GM19468 (cell line): ENCODE data around the gene DVL1.

ENCODE experiments used
- ATAC-seq: cut with Tn5 transposase; IDR thresholded peaks from one replicate; pipeline ENCODE4 v1.9.1; 2021; ENCODE audit warnings: mild to moderate bottlenecking, moderate library complexity, moderate number of reproducible peaks; ENCODE audit not compliant: unreplicated experiment; ENCODE audit errors: extremely low read depth

Gene DVL1

DNA sequence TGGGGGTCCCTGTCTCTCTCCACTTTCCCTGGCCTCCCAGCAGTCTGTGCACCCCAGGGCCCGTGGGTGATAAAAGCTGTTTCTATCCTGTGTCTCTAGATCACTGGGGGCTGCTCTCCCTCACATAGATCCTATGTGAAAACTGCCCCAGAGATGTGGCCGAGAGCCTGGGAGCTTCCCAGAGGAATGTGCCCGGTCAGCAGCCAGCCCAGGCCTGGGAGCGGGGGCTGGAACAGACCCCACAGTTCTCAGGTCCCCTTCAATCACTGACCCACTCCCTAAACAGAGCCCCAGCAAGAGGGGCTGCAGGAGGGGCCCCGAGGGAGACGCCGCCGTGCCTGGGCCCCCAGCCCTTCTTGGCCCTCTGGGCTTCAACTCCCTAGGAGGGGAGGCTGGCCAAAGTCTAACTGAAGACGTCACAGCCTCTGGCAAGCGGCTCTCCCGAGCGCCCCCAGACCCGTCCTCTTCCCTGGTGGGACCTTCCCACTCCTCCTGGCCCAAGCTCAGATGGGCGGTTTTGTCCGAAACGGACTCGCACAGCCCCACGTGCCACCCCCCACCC, 8.7 kb upstream of the DVL1 start:
- no peak for ATAC-seq

DNA sequence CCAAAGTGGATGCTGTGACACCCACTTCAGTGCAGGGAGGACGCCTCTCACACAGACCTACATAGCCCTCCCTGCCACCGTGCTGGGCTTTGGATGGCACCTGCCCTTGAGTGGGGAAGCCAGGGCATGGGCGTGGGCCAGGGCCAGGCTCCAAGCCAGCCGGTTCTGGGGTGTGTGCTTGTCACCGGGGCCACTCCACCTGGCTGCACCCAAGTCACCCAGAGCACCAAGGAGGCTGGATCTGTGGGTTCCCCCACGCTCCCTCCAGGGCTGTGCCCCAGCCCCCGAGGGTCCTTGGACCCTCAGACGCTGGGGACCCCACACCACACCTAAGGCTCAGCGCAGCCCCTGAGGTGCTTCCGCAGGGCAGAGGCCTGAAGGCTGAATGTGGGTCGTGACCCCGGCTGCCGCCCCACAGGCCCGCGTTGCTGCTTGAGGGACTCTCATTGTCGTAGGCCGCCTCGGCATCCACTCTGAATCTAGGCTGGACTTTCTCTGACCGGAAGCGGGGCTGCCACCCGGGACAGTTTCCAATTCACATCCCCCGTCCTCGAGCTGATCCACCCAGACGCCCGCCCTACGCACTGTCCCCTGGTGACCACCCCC, 7.7 kb upstream of the DVL1 start:
- no peak for ATAC-seq

DNA sequence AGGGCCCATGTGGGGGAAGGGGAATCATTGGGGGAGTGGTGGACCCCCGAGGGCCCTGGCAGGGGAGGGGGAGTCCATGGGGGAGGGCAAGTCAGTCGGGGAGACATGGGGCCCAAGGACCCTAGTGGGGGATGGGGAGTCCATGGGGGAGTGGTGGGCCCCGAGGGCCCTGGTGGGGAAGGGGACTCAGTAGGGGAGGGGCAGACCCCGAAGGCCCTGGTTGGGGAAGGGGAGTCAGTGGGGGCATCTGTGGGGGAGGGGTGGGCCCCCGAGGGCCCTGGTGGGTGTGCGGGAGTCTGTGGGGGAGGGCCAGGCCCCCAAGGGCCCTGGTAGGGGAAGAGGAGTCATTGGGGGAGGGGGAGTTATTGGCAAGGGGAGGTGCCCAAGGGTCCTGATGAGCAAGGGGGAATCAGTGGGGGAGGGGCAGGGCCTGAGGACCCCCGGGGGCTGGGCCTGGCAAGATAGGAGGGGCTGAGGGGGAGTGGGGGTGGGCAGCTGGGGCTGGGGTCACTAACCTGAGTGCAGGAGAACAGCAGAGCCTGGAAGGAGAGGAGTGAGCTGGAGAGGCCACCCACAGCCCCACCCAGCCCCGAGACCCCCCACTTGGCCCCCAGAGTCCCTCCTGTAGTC, 7.1 kb upstream of the DVL1 start:
- ATAC-seq: no peak

DNA sequence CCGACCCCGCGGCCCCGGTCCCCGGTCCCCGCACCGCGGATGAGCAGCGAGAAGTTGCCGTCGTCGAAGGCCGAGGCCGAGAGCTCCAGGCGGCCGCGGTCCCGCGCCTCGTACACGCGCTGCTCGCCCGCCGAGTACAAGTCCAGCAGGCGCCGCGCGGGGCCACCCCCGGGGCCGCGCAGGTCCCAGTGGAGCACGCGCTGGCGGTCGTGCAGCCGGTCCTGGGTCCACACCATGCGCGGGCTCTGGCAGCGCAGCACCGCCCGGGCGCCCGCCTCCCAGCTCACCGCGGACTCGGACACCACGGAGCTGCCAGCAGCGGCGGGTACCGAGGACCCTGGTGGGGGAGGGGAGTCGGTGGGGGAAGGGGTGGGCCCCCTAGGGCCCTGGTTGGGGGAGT, 6.2 kb upstream of the DVL1 start:
- ATAC-seq: no peak

DNA sequence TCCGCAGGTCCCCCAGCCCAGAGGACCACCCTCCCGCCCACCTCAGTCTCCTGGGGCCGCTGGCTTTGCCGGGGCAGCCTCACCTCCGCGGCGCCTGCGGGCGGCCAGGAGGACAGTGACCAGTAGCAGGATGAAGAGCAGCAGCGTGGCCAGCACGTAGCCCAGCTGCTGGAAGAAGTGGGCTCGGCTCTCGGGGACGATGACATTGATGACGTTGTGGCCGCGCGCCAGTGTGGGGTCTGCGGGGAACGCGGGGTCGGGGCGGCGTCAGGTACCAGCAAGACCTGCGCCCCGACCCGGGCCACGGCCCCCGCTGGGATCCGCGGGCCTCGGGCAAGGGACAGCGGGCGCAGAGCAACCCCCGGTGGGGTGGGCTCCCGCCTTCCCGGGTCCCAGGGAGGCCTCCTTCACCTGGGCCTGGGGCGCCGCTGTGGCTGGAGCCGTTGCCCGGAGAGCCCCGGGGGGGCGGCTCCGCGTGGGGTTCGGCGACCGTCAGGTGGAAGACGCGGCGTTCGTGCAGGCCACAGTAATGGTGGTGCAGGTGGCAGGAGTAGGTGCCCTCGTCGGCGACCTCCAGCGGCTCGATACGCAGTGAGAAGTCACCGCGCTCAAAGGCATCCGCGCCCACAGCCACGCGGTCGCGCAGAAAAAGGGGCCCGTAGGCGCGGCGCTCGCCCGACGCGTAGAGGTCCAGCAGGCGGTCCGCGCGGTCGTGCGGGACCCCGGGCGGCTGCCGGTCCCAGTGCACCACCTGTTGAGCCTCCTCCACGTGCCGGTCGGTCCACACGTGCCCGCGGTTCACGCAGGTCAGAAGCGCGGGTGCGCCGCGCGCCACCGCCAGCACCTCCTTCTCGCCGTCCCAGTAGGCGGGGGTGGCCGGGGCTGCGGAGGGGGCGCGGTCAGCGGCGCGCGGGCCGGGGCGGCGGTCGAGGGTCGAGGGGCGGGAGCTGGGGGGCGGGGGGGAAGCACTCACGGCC, 5.3 kb upstream of the DVL1 start:
- ATAC-seq: no peak

DNA sequence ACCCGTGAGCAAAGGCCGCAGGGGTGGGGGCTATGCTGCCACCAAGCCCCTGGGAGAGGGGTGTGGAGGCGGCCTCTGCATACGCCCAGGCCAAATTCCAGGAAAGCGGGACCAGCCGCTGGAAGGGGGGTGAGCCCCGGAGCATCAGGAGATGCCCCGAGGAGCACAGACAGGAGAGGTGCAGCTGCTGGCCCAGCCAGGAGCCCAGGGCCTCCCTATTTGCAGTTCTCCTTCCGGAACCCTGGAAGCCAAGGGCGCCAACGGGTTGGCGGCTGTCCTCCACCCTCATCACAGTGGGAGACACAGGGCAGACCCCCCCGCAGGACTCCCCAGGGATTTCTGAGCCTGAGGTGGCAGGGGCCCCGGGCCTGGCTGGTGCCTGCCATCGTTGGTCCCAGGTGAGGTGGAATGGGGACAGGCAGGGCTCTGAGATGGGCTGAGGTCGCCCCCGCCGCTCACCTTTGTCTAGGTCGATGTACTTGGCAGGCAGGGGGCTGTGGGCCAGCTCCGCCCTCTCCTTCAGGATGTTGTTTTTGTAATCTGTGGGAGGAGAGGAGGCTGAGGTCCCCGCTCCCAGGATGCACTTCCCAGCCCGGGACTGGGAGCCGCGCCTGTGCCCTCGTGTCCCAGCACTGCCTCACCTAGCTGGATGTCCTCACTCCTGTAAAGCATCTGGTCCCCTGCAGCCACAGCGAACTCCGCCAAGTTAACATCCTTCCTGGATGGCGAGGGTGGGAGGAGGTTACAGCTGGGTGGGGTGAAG, 4.4 kb upstream of the DVL1 start:
- ATAC-seq: no peak

DNA sequence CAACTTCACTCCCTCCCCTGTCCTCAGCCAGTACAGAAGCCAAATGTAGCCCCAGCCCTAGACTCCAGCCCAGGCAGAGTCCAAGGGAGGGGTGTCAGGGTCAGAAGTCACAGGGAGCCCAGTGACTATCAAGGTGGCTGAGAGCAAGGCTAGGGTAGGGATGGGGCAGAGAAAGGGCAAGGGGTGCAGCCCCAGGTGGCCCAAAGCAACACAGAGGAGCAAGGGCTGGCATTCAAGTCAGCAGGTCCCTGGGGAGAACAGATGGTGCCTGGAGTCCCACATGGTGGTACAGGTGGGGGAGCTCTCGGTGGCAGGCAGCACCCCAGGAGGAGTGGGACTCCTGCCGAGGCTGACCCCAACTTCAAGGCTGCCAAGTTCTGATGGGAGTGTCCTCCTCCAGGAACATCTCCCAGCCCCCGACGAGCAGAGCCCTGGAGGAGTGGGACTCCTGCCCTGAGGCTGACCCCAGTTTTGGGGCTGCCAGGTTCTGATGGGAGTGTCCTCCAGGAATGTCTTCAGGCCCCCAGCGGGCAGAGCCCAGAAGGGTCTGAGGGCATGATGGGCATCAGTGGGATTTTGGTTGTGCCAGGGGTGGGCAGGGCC, 3.7 kb upstream of the DVL1 start:
- no peak for ATAC-seq

DNA sequence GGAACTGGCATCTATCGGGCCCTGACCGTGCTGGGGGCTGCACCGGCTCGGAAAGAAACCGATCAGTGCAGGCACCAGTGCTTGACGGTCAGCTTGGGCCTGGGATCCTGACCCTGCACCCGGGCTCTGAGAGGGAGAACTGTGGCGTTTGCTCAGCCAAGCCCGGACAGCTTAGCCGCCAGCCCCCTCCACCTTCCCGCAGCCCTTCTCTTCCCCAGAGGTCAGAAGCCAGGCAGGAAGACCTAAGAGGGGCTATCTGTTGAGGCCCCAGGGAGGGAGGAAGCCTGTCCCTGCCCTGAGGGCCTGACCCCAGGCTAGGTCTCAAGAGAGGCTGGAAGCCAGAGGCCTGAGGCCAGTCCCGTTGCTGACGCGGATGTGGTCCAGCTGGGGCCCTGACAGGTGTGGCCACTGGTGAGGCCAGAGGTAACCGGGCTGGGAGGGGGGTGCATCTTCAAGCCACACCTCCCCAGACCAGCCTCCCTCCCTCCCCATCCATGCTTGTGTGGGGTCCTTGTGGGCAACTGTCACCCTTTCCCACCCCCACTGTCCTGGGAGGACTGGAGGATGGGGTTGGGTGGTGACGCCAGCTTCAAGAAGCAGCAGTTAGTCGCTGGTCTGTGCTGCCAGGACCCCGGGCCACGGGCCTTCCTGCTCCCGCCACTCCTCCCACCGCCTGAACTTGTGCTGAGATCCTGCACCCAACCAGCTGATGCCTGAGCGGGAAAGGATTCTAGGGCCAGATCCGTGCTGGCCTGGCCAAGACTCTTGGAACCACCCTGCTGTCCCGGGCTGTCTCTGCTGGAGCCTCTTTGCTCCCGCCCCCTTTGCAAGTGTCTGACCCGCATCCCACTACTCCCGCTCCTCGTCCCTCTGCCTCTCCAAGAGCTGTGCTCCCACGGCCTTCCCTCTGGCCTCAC, 2.6 kb upstream of the DVL1 start:
- no peak for ATAC-seq

DNA sequence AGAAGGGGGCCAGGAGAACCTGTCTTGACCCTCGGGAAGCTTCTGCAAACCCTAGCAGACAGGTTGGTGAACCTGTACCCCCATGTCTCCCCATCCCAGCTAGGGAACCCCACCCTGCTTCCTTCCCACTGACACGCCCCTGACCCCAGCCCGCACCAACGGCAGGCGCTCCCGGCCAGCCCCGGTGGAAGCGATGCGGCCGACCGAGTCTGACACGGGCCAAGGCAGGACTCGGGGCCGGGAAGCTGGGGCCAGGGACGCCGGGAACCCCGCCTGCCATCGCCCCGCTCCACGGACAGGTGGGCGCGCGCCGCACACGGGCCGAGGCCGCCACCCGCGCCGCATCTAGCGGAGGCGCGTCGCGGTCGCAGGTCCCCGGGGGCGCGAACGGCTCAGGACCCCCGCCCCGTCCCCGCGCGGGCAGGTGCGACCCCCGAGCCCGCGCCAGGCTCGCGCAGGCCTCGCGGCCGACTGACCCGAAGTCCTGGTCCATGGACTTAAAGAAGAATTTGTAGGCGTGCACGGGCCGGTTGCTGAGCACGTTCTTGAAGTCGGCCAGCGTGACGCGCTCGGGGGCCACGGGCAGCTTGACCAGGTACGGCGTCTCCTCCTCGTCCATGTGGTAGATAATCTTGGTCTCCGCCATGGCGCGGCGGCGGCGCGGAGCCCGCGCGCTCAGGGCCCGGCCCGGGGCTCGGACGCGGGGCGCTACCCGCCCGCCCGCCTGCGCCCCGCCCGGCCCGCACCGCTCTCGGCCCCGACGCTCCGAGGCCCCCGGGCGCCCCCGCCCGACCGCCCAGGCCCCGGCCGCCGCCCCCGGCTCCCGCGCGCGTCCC, 580 bp downstream of the DVL1 start:
- ATAC-seq: no peak

DNA sequence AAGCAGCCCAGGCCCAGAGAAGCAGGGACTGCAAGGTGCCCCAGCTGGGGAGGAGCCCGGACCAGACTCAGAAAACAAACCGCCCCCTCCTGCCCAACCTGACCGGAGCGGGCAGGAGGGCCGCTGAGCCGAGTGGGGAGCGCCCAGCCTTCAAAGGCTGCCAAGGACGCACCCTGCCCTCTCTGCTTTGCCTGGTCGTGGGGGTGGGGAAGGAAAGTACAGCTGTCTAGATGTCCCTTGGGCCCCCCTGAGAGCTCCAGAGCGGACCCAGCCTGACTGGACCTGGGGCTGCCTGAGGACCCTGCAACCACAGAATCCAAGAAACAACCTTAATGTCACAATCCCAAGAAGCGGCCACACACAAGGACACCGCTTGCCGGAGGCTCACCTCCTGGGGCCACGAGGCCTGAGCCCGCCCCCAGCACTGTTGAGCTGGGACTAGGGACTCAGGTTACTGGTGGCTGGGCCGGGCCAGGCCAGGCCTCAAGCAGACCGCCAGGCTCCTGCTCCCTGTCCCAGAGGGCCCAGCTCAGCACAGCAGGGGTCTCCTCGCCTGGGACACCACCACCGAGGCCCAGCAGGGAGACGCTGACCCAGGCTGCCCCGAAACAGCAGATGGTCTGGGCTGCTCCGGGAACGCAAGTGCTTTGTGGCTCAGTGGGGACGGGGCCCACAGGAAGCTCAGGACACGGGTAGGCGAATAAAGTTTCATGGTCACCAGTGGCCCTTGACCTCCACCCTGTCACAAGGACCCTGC, 1.4 kb downstream of the DVL1 start:
- ATAC-seq: no peak

DNA sequence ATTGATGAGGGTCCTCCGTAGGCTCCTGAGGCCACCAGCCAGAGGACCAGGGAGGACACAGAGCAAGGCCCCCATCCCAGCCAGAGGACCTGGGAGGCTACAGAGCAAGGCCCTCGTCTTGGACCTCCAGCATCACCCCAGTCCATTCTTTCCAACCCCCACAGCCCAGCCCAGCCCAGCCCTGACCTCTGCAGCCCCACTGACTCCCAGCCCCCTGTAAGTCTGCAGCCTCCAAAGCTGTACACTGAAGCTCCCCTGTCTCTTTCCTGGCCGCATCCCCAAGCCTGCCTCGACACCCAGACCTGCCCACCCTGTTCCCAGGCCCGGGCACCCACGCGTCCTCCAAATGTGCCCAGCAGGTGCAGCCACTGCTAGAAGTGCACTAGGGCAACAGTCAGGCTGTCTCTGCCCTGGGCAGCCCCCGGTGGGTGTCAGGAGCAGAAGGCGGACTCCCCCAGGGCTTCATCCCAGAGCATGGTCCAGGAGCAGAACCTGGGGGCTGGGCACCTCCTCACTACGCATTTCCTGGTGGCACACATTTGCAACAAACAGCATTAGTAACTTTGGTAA, 2.1 kb downstream of the DVL1 start:
- ATAC-seq: no peak

DNA sequence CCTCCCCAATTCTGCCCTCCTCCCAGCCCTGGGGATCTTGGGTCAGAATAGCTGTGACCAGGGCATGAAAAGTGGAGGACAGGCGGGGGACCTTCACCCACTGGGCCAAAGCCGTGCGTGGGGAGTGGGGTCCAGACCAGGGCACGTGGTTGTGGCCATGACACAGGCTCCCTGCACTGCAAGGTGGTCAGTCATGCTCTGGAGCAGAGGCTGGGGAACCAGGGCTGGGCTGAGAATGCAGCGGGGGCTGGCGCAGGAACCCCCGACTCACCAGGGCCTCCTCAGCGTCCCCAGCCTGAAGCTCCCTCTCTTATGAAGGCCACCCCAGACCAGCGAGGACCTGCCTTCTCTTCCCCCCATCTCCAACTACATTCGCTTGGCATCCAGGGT, 2.7 kb downstream of the DVL1 start:
- ATAC-seq: no peak

DNA sequence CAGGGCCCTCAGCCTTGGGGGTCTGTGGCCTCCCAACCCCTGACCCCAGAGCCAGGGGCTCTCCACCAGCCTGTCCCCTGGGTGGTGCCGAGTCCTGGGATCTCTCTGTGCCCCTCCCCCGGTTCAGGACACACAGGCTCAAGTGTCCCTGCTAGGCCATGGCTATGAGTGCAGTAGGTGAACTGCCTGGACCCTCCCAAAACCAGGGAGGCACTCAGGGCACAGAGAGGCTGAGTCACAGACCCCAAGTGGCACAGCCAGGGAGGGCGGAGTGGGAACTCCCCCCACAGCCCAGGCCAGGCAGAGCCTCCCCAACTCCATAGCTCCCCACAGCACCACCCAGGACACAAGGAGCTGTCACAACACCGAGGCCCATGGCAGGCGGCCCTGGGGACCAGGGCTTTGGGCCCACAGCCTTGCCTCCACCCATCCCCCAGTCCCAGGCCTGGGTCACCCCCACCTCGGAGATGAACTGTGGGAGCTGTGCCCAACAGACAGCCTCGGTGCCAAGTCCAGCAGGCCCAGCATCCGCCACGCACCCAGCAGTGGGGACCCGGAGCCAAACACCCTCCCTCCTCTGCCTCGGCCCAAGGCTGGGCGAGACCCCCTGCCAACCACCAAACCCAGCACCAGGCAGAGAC, 3.2 kb downstream of the DVL1 start:
- ATAC-seq: no peak

DNA sequence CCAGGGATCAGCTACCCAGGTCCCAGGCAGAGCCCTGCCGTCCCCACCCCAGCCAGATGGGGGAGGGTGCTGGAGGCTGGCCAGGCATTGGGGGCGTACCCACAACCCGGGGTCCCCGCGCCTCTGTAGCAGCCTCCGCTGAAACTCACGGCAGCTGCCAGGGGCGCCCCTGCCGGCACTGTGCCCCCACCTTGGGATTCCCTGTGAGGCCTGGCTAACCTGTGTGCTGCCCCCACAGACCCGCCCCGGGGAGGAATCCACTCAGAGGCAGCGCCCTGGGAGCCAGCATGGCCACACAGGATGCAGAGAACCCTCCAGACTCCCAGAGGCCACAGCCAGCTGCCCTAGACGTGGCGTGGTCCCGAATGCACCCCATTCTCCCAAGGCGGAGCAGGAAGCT, 3.8 kb downstream of the DVL1 start:
- no peak for ATAC-seq

DNA sequence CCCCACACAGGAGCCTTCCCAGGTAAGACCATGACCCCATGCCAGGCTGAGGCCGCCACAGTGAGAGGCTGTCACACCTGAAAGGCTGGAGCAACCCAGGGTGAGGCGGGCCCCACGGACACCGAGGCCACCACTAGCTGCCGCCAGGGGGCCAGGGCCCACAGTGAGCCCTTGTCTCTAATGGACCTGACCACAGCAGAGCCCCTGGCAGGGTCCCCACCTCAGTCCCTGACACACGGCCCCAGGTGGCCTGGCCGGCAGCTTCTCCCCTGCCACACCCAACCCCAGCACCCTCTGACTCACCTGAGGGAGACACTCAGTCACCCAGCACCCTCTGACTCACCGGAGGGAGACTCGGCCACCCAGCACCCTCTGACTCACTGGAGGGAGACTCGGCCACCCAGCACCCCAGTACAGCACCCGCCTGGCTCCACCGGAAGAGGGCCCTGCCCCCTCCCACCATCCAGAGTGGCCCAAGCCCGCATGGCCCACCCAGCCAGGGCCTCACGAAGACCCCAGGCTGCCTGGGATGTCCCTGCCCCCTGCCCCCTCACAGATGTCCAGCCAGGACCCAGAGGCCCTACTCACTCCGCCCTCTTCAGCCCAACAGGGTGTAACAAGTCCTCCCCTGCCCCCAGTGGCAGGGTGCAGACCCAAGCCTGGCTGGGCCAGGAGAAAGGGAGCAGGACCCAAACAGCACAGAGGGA, 4.4 kb downstream of the DVL1 start:
- ATAC-seq: no peak
